HEK293 (cell line): ENCODE measurements around the gene SPTBN5.

ENCODE experiments used
- CTCF ChIA-PET: fragments of 350-600 bp; formaldehyde crosslinking; extraction: SDS; loops from one replicate; lab custom pipeline; 2021; ENCODE audit warnings: antibody characterized with exemption; lab: Yijun Ruan, JAX
- POLR2A ChIA-PET: fragments of 300-600 bp; formaldehyde crosslinking; extraction: SDS; loops from one replicate; lab custom pipeline; 2020; ENCODE audit warnings: antibody characterized with exemption, inconsistent platforms; lab: Yijun Ruan, JAX
- H3K27ac ChIP-seq: fragments of 200-500 bp; sonication (Bioruptor generic); 2 replicates; pipeline ENCODE4 v1.5.1; 2014; ENCODE audit warnings: low read depth, low read length, control low read depth, inconsistent platforms; ENCODE audit errors: extremely low read depth
- H3K36me3 ChIP-seq, 2 experiments: fragments of 200-500 bp in 1 of 2; sonication (Bioruptor generic) in 1 of 2; 1 replicate in 1 of 2; 2 replicates in 1 of 2; pipeline ENCODE4 v1.5.1; 2014 to 2017; ENCODE audit warnings: inconsistent platforms in 2 of 2, low read length in 2 of 2; ENCODE audit not compliant: control insufficient read depth in 2 of 2, insufficient read depth in 1 of 2
- H3K4me1 ChIP-seq: fragments of 200-500 bp; sonication (Bioruptor generic); 2 replicates; pipeline ENCODE4 v1.5.1; 2014; ENCODE audit warnings: mild to moderate bottlenecking, low read length, inconsistent platforms; ENCODE audit not compliant: control insufficient read depth, insufficient read depth
- H3K4me3 ChIP-seq: 2 replicates; pipeline ENCODE4 v1.5.1; 2011; ENCODE audit warnings: low read depth, mild to moderate bottlenecking, control low read depth, low read length, moderate library complexity
- H3K9me3 ChIP-seq: fragments of 200-500 bp; sonication (Bioruptor generic); 2 replicates; pipeline ENCODE4 v1.5.1; 2014; ENCODE audit warnings: low read depth, low read length, inconsistent platforms; ENCODE audit not compliant: control insufficient read depth, insufficient read depth
- GFI1B ChIP-seq: fragments of 450-650 bp; formaldehyde crosslinking; IDR thresholded peaks from 2 replicates; pipeline ENCODE4 v1.5.1; 2016; ENCODE audit warnings: missing biosample characterization, missing genetic modification characterization
- GLI4 ChIP-seq: fragments of 450-650 bp; formaldehyde crosslinking; IDR thresholded peaks from 2 replicates; pipeline ENCODE4 v1.5.1; 2016; ENCODE audit warnings: missing biosample characterization, missing genetic modification characterization
- MYNN ChIP-seq: fragments of 450-650 bp; formaldehyde crosslinking; IDR thresholded peaks from 2 replicates; pipeline ENCODE4 v1.5.1; 2016; ENCODE audit warnings: missing biosample characterization, missing genetic modification characterization, borderline replicate concordance
- OSR2 ChIP-seq: fragments of 450-650 bp; formaldehyde crosslinking; IDR thresholded peaks from 2 replicates; pipeline ENCODE4 v1.5.1; 2016; ENCODE audit warnings: missing biosample characterization, missing genetic modification characterization
- SCRT1 ChIP-seq: fragments of 450-650 bp; formaldehyde crosslinking; IDR thresholded peaks from 2 replicates; pipeline ENCODE4 v1.5.1; 2016; ENCODE audit warnings: missing biosample characterization, missing genetic modification characterization, borderline replicate concordance
- ZBTB17 ChIP-seq: fragments of 450-650 bp; formaldehyde crosslinking; IDR thresholded peaks from 2 replicates; pipeline ENCODE4 v1.5.1; 2016; ENCODE audit warnings: missing biosample characterization, missing genetic modification characterization
- ZNF214 ChIP-seq: fragments of 450-650 bp; formaldehyde crosslinking; IDR thresholded peaks from 2 replicates; pipeline ENCODE4 v1.5.1; 2017; ENCODE audit warnings: missing biosample characterization, mild to moderate bottlenecking, missing genetic modification characterization, borderline replicate concordance
- ZNF239 ChIP-seq: fragments of 450-650 bp; formaldehyde crosslinking; IDR thresholded peaks from 2 replicates; pipeline ENCODE4 v1.5.1; 2016; ENCODE audit warnings: missing biosample characterization, missing genetic modification characterization
- ZNF324 ChIP-seq: fragments of 450-650 bp; formaldehyde crosslinking; IDR thresholded peaks from 2 replicates; pipeline ENCODE4 v1.5.1; 2016; ENCODE audit warnings: missing biosample characterization, missing genetic modification characterization
- ZNF394 ChIP-seq: fragments of 450-650 bp; formaldehyde crosslinking; IDR thresholded peaks from 2 replicates; pipeline ENCODE4 v1.5.1; 2016; ENCODE audit warnings: missing biosample characterization, missing genetic modification characterization, mild to moderate bottlenecking, moderate library complexity, borderline replicate concordance
- ZNF423 ChIP-seq: fragments of 450-650 bp; formaldehyde crosslinking; IDR thresholded peaks from 2 replicates; pipeline ENCODE4 v1.5.1; 2016; ENCODE audit warnings: missing biosample characterization, missing genetic modification characterization
- ZNF530 ChIP-seq: fragments of 450-650 bp; formaldehyde crosslinking; IDR thresholded peaks from 2 replicates; pipeline ENCODE4 v1.5.1; 2016; ENCODE audit warnings: low read depth, missing biosample characterization, missing genetic modification characterization
- ZNF664 ChIP-seq: fragments of 450-650 bp; formaldehyde crosslinking; IDR thresholded peaks from 2 replicates; pipeline ENCODE4 v1.5.1; 2016; ENCODE audit warnings: missing biosample characterization, missing genetic modification characterization
- TF ChIP-seq, protein P1 (sequence below): fragments of 450-650 bp; formaldehyde crosslinking; IDR thresholded peaks from 2 replicates; pipeline ENCODE4 v1.5.1; 2017; ENCODE audit warnings: missing biosample characterization, mild to moderate bottlenecking, missing genetic modification characterization, moderate library complexity
- TF ChIP-seq, protein P2 (sequence below): fragments of 450-650 bp; formaldehyde crosslinking; IDR thresholded peaks from 2 replicates; pipeline ENCODE4 v1.5.1; 2017; ENCODE audit warnings: missing biosample characterization, missing genetic modification characterization
- TF ChIP-seq, protein P3 (sequence below): fragments of 450-650 bp; formaldehyde crosslinking; IDR thresholded peaks from 2 replicates; pipeline ENCODE4 v1.5.1; 2016; ENCODE audit warnings: missing biosample characterization, missing genetic modification characterization
- TF ChIP-seq, protein P4 (sequence below): fragments of 450-650 bp; formaldehyde crosslinking; conservative IDR thresholded peaks from 2 replicates; pipeline ENCODE4 v1.5.1; 2016; ENCODE audit warnings: low read depth, missing biosample characterization, missing genetic modification characterization
- TF ChIP-seq, protein P5 (sequence below): fragments of 450-650 bp; formaldehyde crosslinking; IDR thresholded peaks from 2 replicates; pipeline ENCODE4 v1.5.1; 2016; ENCODE audit warnings: missing biosample characterization, missing genetic modification characterization

Gene SPTBN5

DNA sequence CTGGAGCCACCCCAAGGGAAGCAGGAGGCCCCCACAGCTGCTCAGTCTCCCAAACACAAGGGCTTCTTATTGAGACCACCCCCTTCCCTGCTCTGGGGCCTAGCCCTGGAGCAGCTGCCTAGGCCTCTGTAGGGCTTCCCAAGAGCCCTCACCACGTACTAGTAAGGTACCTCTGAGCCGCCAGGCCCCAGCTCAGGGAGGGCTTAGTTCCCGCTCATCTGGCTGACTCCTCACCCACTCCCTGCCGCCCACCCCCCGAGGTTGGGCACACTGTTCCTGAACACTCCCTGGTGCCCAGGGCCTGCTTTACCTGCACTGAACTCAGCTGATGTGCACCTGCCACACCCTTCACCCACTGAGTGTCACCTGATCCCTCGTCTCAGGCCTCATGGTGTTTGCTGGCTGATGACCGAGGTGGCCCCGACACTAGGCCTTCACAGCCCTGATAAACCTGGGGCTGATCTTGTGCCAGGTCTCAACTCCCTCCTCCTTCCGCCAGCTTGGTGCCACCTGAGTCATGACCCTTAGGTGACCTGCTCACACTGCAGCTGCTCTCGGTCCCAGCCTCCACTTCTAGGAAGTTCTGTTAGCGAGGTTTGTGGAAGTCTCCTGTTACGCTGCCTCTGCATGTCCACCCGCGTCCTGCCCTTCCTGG is 18.0 kb upstream of the SPTBN5 start:
- CTCF ChIA-PET = no interaction called here
- POLR2A ChIA-PET = no interaction called here
- Histone ChIP-seq H3K4me3 (no peak overlapping the region), H3K27ac (no peak overlapping the region), H3K4me1 (no peaks in the 10 kb centered on the region), H3K36me3 (peaks cover 0 to 23% of the 10 kb centered on the region in 2 experiments; a peak in 2 of 3 replicates), H3K9me3 (no peaks in the 10 kb centered on the region)
- TF ChIP-seq ZNF530 (tag by site-specific recombination) = no peak
- TF ChIP-seq, protein P1, sequence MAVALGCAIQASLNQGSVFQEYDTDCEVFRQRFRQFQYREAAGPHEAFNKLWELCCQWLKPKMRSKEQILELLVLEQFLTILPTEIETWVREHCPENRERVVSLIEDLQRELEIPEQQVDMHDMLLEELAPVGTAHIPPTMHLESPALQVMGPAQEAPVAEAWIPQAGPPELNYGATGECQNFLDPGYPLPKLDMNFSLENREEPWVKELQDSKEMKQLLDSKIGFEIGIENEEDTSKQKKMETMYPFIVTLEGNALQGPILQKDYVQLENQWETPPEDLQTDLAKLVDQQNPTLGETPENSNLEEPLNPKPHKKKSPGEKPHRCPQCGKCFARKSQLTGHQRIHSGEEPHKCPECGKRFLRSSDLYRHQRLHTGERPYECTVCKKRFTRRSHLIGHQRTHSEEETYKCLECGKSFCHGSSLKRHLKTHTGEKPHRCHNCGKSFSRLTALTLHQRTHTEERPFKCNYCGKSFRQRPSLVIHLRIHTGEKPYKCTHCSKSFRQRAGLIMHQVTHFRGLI (tag by site-specific recombination) = no peak
- no peak for TF ChIP-seq ZNF664 (tag by site-specific recombination)
- TF ChIP-seq ZNF214 (tag by site-specific recombination) = no peak
- no peak for TF ChIP-seq ZNF423 (tag by site-specific recombination)
- TF ChIP-seq, protein P2, sequence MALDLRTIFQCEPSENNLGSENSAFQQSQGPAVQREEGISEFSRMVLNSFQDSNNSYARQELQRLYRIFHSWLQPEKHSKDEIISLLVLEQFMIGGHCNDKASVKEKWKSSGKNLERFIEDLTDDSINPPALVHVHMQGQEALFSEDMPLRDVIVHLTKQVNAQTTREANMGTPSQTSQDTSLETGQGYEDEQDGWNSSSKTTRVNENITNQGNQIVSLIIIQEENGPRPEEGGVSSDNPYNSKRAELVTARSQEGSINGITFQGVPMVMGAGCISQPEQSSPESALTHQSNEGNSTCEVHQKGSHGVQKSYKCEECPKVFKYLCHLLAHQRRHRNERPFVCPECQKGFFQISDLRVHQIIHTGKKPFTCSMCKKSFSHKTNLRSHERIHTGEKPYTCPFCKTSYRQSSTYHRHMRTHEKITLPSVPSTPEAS (tag by site-specific recombination) = no peak

DNA sequence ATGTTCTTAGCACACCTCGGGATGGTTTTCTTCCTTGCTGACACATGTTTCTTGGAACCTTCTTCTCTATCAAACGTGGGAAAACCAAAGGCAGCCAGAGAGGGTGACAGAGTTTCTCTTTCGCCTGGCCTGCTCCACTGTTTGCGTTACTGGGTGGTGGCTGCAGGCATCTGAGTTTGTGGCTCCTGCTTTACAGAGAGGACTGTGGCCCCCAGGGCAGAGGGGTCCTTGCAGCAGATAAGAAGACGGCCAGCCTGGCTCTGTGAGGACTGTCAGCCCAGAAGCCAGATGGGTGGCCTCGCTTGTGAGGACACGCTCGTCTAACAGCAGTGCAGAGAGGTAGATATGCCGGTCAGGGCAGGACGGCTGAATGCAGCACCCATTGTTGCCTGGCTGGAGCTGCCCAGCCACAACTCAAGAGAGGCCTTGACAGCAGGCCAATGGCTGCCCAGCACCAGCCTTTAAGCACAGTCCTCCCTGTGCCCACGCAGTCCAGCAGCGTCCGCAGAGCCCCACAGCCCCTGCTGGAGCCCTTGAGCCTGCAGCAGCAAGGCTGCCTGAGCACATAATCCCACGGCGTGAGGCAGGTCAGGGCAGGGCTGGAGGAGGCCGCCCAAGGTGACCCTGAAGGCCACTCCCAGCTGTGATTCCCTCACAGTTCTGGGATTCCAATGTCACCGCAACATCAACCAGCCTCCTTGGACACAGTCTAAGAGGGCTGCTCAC is 15.0 kb upstream of the SPTBN5 start:
- no peak overlapping the region for H3K4me3 ChIP-seq
- no peaks in the 10 kb centered on the region for H3K4me1 ChIP-seq
- ChIA-PET POLR2A (no interaction called here), CTCF (no interaction called here)
- peaks cover 0 to 31% of the 10 kb centered on the region in 2 experiments; a peak in 2 of 3 replicates for H3K36me3 ChIP-seq
- H3K9me3 ChIP-seq = no peaks in the 10 kb centered on the region
- H3K27ac ChIP-seq = no peak overlapping the region
- TF ChIP-seq MYNN (tag by site-specific recombination) (no peak), ZBTB17 (tag by site-specific recombination) (no peak), GFI1B (tag by site-specific recombination) (no peak), ZNF324 (tag by site-specific recombination) (no peak), SCRT1 (no peak), GLI4 (tag by site-specific recombination) (no peak), ZNF394 (tag by site-specific recombination) (no peak), OSR2 (no peak), ZNF239 (no peak)
- TF ChIP-seq, protein P3, sequence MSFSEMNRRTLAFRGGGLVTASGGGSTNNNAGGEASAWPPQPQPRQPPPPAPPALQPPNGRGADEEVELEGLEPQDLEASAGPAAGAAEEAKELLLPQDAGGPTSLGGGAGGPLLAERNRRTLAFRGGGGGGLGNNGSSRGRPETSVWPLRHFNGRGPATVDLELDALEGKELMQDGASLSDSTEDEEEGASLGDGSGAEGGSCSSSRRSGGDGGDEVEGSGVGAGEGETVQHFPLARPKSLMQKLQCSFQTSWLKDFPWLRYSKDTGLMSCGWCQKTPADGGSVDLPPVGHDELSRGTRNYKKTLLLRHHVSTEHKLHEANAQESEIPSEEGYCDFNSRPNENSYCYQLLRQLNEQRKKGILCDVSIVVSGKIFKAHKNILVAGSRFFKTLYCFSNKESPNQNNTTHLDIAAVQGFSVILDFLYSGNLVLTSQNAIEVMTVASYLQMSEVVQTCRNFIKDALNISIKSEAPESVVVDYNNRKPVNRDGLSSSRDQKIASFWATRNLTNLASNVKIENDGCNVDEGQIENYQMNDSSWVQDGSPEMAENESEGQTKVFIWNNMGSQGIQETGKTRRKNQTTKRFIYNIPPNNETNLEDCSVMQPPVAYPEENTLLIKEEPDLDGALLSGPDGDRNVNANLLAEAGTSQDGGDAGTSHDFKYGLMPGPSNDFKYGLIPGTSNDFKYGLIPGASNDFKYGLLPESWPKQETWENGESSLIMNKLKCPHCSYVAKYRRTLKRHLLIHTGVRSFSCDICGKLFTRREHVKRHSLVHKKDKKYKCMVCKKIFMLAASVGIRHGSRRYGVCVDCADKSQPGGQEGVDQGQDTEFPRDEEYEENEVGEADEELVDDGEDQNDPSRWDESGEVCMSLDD (tag by site-specific recombination) = no peak
- TF ChIP-seq, protein P4, sequence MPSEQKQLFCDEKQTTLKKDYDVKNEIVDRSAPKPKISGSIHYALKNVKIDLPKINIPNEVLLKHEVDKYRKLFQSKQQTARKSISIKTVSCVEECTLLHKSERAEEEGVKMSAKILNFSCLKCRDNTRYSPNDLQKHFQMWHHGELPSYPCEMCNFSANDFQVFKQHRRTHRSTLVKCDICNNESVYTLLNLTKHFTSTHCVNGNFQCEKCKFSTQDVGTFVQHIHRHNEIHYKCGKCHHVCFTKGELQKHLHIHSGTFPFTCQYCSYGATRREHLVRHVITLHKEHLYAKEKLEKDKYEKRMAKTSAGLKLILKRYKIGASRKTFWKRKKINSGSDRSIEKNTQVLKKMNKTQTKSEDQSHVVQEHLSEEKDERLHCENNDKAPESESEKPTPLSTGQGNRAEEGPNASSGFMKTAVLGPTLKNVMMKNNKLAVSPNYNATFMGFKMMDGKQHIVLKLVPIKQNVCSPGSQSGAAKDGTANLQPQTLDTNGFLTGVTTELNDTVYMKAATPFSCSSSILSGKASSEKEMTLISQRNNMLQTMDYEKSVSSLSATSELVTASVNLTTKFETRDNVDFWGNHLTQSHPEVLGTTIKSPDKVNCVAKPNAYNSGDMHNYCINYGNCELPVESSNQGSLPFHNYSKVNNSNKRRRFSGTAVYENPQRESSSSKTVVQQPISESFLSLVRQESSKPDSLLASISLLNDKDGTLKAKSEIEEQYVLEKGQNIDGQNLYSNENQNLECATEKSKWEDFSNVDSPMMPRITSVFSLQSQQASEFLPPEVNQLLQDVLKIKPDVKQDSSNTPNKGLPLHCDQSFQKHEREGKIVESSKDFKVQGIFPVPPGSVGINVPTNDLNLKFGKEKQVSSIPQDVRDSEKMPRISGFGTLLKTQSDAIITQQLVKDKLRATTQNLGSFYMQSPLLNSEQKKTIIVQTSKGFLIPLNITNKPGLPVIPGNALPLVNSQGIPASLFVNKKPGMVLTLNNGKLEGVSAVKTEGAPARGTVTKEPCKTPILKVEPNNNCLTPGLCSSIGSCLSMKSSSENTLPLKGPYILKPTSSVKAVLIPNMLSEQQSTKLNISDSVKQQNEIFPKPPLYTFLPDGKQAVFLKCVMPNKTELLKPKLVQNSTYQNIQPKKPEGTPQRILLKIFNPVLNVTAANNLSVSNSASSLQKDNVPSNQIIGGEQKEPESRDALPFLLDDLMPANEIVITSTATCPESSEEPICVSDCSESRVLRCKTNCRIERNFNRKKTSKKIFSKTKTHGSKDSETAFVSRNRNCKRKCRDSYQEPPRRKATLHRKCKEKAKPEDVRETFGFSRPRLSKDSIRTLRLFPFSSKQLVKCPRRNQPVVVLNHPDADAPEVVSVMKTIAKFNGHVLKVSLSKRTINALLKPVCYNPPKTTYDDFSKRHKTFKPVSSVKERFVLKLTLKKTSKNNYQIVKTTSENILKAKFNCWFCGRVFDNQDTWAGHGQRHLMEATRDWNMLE (tag by site-specific recombination) = no peak
- TF ChIP-seq, protein P5, sequence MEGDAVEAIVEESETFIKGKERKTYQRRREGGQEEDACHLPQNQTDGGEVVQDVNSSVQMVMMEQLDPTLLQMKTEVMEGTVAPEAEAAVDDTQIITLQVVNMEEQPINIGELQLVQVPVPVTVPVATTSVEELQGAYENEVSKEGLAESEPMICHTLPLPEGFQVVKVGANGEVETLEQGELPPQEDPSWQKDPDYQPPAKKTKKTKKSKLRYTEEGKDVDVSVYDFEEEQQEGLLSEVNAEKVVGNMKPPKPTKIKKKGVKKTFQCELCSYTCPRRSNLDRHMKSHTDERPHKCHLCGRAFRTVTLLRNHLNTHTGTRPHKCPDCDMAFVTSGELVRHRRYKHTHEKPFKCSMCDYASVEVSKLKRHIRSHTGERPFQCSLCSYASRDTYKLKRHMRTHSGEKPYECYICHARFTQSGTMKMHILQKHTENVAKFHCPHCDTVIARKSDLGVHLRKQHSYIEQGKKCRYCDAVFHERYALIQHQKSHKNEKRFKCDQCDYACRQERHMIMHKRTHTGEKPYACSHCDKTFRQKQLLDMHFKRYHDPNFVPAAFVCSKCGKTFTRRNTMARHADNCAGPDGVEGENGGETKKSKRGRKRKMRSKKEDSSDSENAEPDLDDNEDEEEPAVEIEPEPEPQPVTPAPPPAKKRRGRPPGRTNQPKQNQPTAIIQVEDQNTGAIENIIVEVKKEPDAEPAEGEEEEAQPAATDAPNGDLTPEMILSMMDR (tag by site-specific recombination) = no peak
- TF ChIP-seq, protein P1 (tag by site-specific recombination) = no peak
